Stimulated activated naive B cell treated with anti-CD40 and anti-IgM and Interleukin-4, amounts not matched to agents 10 μg/mL and 1 μg/mL and 100 μg/mL, for 72 hours (primary cell): ENCODE measurements around the gene CFAP54.
A peak's percentile ranks its signal among the peaks of the same experiment; 100 is the strongest.

Source experiments
- ATAC-seq, 2 donors: fragments of 150-1000 bp; cut with Tn5 transposase; replicated peaks; 2 replicates each; pipeline ENCODE4 v1.10.0; 2021; ENCODE audit warnings: moderate library complexity in 1 of 2
- DNase-seq: peaks from one replicate; pipeline ENCODE4 v3.0.0; 2021
- H3K27ac Mint-ChIP-seq: one replicate; pipeline ENCODE4 v1.8.0; 2022; ENCODE audit warnings: mild to moderate bottlenecking, mixed read lengths
- H3K27me3 Mint-ChIP-seq, 2 donors: one replicate each; pipeline ENCODE4 v1.8.0; 2022; ENCODE audit warnings: mixed read lengths in 2 of 2
- H3K36me3 Mint-ChIP-seq, 2 donors: one replicate each; pipeline ENCODE4 v1.8.0; 2022; ENCODE audit warnings: mixed read lengths in 2 of 2, mild to moderate bottlenecking in 1 of 2
- H3K4me1 Mint-ChIP-seq, 2 donors: one replicate each; pipeline ENCODE4 v1.8.0; 2022; ENCODE audit warnings: mixed read lengths in 2 of 2, mild to moderate bottlenecking in 1 of 2
- H3K4me3 Mint-ChIP-seq, 2 donors: one replicate each; pipeline ENCODE4 v1.8.0; 2022; ENCODE audit warnings: mild to moderate bottlenecking in 2 of 2, mixed read lengths in 2 of 2, moderate library complexity in 1 of 2
- H3K9me3 Mint-ChIP-seq, 2 donors: one replicate each; pipeline ENCODE4 v1.8.0; 2022; ENCODE audit warnings: mixed read lengths in 2 of 2, mild to moderate bottlenecking in 1 of 2

Gene CFAP54, protein sequence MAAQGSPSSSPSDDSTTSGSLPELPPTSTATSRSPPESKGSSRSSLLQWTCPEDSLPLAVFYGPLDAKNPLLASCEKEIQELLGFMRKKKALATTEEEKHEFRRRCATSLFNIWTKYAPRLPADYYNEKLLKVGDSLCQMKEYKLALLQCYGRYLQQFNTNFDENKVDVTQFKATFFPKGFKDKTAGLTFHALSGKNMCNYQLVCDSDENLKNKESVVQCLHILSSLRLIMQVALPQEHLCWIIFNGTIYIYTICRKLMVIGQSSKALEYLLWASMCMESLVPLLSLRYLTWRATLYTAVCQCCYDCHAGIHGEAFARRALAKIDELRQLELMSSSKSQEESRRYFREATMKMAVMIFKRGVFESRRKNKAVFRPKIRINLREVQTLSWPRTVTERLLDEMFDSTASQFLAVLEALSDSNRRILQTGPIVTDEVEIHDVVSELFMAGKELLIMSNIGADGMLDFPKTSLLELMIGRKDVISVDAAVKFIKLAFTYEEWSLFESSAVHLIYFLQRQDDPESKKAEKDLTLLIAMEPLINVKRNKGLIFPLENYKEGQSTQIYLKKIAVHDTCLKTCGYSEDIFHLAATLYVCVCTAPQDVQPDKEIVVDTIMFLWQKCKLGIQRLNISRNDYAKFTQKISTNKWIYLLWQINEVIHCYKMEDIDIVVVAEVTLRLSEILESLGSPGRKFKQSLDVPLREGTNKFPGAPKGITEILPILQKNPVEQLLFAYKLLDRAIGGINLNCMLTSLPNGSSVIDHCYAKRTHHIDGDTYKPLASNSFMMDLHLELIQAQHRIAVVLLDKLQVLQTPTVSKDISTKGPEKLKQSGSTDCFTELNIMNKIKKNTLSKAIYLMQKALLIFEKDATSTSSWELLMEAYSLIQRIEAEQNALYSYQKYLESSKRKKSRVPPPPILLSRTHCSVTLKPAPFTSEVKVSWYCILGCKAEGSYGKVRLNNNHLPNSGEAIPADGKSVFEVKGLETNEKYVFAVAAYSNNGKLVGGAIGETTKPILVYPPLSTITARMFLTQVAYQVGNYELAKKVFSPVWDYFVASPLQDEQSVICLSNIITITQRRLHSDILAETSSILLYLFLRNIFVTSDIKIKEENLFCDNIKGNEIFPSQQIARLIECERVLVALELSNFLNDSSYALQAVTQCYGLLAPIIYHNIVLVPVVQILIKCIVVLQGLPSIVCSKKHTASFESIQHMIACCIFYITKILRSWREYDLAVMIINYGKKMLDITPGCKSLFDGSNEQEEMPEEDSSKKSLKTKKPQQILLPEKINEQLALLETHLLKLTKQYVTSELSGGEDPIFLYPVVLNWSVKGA (N-terminal part only)

DNA sequence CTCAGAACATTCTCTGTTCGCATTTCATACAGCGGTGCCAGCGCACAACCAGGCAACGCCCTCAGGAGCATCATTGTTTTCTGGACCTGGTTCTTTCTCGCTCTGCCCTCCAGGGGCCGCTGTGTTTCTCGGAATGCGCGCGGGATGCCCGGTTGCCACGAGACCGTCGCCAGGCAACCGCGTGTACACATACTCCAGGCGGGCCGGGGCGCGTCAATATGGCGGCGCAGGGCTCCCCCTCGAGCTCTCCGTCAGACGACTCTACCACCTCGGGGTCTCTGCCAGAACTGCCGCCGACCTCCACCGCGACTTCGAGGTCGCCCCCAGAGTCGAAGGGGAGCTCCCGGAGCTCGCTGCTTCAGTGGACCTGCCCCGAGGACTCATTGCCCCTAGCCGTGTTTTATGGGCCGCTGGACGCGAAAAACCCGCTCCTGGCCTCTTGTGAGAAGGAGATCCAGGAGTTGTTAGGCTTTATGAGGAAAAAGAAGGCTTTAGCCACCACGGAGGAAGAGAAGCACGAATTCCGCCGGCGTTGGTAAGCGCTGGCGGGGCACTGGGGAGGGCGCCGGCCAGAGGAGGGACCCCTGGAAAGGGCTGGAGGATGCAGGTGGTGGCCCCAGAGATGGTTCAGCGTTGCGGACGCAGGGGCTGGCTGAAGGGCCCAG is at the start of gene CFAP54:
CFAP54 (plus strand) TSS at position 186 of the 665 bp plus-strand sequence; CDS start at position 219, 33 bp downstream.
- DNase-seq (peak; percentile 89), ATAC-seq (peak; percentile 89 to 92)
- Mint-ChIP-seq H3K4me3 (peak within 1 kb of the TSS; percentile 89 to 95), H3K27ac (peak within 1 kb of the TSS; percentile 92), H3K27me3 (peaks cover 4 to 7% of the 10 kb centered on the region in 2 donors), H3K36me3 (no peaks in the 10 kb centered on the region), H3K9me3 (no peaks in the 10 kb centered on the region), H3K4me1 (peaks cover 9 to 27% of the 10 kb centered on the region in 2 donors)

- Mint-ChIP-seq H3K4me1 (peaks cover 9 to 21% of the 10 kb centered on the region in 2 donors), H3K4me3 (no peak overlapping the region)
- no peak for DNase-seq
These were observed 47.6 kb upstream of the CFAP54 start for GRCh38 chr12:96441816-96442215.

GRCh38 chr12:96442906-96443305 is 46.5 kb upstream of the CFAP54 start:
- no peak overlapping the region for H3K27ac Mint-ChIP-seq
- no peak overlapping the region for H3K4me3 Mint-ChIP-seq
- no peaks in the 10 kb centered on the region for H3K36me3 Mint-ChIP-seq
- peaks cover 9 to 21% of the 10 kb centered on the region in 2 donors for H3K4me1 Mint-ChIP-seq
- H3K27me3 Mint-ChIP-seq: no peaks in the 10 kb centered on the region
- peaks cover 0 to 1% of the 10 kb centered on the region in 2 donors for H3K9me3 Mint-ChIP-seq
- no peak for ATAC-seq
- DNase-seq: no peak

More at GRCh38 chr12:96441816-96442215, 47.6 kb upstream of the CFAP54 start:
- Mint-ChIP-seq H3K9me3 (peaks cover 0 to 1% of the 10 kb centered on the region in 2 donors), H3K27me3 (no peaks in the 10 kb centered on the region), H3K36me3 (no peaks in the 10 kb centered on the region), H3K27ac (no peak overlapping the region)
- no peak for ATAC-seq

GRCh38 chr12:96444399-96444798 is 45.0 kb upstream of the CFAP54 start:
- DNase-seq (no peak), ATAC-seq (no peak)
- H3K27ac Mint-ChIP-seq: no peak overlapping the region
- H3K36me3 Mint-ChIP-seq: no peaks in the 10 kb centered on the region
- no peak overlapping the region for H3K4me3 Mint-ChIP-seq
- no peaks in the 10 kb centered on the region for H3K27me3 Mint-ChIP-seq
- peaks cover 9 to 21% of the 10 kb centered on the region in 2 donors for H3K4me1 Mint-ChIP-seq
- peaks cover 0 to 1% of the 10 kb centered on the region in 2 donors for H3K9me3 Mint-ChIP-seq

GRCh38 chr12:96445691-96446583 is 43.4 kb upstream of the CFAP54 start:
- Mint-ChIP-seq H3K27me3 (no peaks in the 10 kb centered on the region), H3K4me3 (peak overlapping the region; percentile 36 to 43), H3K36me3 (peaks cover 0 to 1% of the 10 kb centered on the region in 2 donors), H3K4me1 (peaks cover 10 to 27% of the 10 kb centered on the region in 2 donors), H3K9me3 (peaks cover 0 to 2% of the 10 kb centered on the region in 2 donors), H3K27ac (peak overlapping the region; percentile 84)
- ATAC-seq: peak; percentile 99
- peak; percentile 33 for DNase-seq

DNA sequence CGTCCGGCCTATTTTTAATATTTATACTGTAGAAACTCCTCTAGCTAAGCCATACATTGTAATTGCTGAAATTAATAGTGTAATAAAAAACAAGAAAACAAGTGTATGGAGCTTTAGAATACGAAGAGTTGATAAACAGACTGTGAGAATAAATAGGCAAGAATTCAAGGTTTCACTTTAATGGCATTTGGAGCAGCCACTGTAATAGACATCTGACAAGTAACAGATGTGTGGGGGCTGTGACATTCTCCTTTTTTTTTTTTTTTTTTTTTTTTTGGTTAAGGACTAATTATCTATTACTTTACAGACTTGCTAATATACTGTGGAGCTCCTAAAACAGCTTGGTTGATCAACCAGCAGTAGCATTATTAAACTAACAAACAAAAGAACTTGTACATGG is 42.1 kb upstream of the CFAP54 start:
- H3K4me1 Mint-ChIP-seq: peaks cover 12 to 30% of the 10 kb centered on the region in 2 donors
- H3K9me3 Mint-ChIP-seq: peaks cover 0 to 2% of the 10 kb centered on the region in 2 donors
- H3K27ac Mint-ChIP-seq: no peak overlapping the region
- H3K27me3 Mint-ChIP-seq: no peaks in the 10 kb centered on the region
- peaks cover 0 to 1% of the 10 kb centered on the region in 2 donors for H3K36me3 Mint-ChIP-seq
- no peak overlapping the region for H3K4me3 Mint-ChIP-seq
- ATAC-seq (no peak), DNase-seq (no peak)

DNA sequence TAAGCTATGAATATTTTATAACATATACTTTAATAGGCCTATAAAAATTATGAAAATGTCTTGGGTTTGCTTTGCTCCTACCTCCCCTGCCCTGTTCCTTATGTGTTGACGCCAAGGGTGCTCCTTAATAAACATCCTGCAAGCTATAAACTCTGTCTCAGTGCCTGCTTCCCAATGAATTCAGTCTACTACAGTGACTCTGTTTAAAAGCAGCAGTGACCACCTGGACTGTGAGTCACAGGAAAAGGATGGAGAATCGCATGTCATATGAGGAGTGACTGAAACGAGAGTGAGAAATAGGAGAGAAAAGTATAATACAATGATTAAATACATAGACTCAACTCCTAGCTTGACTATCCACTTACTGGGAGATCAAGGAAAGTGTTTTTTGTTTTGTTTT is 41.1 kb upstream of the CFAP54 start:
- Mint-ChIP-seq H3K4me3 (no peak overlapping the region), H3K36me3 (peaks cover 1 to 4% of the 10 kb centered on the region in 2 donors), H3K4me1 (peaks cover 17 to 30% of the 10 kb centered on the region in 2 donors), H3K27ac (no peak overlapping the region), H3K9me3 (peaks cover 0 to 2% of the 10 kb centered on the region in 2 donors), H3K27me3 (no peaks in the 10 kb centered on the region)
- DNase-seq: no peak
- ATAC-seq: no peak

DNA sequence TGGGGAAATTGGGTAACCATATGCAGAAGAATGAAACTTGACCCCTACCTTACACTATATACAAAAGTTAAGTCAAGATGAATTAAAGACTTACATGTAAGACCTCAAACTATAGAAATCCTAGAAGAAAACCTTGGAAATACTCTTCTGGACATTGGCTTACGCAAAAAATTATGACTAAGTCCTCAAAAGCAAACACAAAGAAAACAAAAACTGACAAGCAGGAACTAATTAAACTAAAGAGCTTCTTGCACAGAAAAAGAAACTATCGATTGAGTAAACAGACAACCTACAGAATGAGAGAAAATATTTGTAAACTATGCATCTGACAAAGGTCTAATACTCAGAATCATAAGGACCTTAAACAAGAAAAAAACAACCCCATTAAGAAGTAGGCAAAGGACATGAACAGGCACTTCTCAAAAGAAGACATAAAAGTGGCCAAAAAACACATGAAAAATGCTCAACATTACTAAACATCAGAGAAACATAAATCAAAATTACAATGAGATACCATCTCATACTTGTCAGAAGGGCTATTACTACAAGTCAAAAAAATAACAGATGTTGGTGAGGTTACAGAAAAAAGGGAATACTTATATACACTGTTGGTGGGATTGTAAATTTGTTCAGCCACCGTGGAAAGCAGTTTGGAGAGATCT is 37.0 kb upstream of the CFAP54 start:
- peak overlapping the region; percentile 21 for H3K27ac Mint-ChIP-seq

GRCh38 chr12:96454396-96454795 is 35.0 kb upstream of the CFAP54 start:
- DNase-seq: no peak
- peaks cover 0 to 7% of the 10 kb centered on the region in 2 donors for H3K9me3 Mint-ChIP-seq
- no peak overlapping the region for H3K27ac Mint-ChIP-seq
- H3K36me3 Mint-ChIP-seq: peaks cover 4% of the 10 kb centered on the region in 2 donors
- H3K4me1 Mint-ChIP-seq: peaks cover 29 to 58% of the 10 kb centered on the region in 2 donors
- no peak for ATAC-seq
- H3K27me3 Mint-ChIP-seq: no peaks in the 10 kb centered on the region
- no peak overlapping the region for H3K4me3 Mint-ChIP-seq

More for the DNA sequence above, 37.0 kb upstream of the CFAP54 start:
- H3K27me3 Mint-ChIP-seq: no peaks in the 10 kb centered on the region
- H3K4me3 Mint-ChIP-seq: no peak overlapping the region
- peaks cover 1 to 4% of the 10 kb centered on the region in 2 donors for H3K36me3 Mint-ChIP-seq
- ATAC-seq (no peak), DNase-seq (no peak)
- H3K4me1 Mint-ChIP-seq: peaks cover 26 to 47% of the 10 kb centered on the region in 2 donors
- peaks cover 0 to 7% of the 10 kb centered on the region in 2 donors for H3K9me3 Mint-ChIP-seq

DNA sequence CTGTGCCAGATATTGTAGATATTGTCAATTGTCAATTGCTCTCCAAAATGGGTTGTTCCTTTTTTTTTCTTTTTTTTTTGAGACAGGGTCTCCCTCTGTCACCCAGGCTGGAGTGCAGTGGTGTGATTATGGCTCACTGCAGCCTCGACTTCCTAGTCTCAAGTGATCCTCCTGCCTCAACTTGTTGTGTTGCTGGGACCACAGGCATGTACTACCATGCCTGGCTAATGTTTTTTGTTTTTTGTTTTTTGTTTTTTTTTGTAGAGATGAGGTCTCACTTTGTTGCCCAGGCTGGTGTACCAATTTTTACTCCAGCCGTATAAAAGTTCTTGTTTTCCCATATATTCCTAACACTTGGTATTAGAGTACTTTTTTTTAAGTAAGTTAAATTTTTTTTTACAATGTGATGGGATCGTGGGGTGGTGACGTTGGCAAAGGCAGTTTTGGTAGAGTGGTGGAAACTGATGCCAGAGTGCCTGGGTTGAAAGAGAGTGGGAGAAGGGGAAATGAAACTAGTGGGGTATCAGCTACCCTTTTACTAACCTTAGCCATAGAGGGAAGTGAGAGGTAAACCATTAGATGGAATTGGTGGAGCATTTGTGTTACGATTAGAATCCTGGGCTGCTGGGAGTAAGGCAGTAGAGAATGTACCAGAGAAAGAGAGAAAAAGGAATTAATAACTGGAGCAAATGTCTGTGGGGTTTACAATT is 33.0 kb upstream of the CFAP54 start:
- H3K27ac Mint-ChIP-seq: peak overlapping the region; percentile 94
- ATAC-seq (peak; percentile 95), DNase-seq (peak; percentile 68)
- H3K9me3 Mint-ChIP-seq: peaks cover 0 to 5% of the 10 kb centered on the region in 2 donors
- peaks cover 24 to 48% of the 10 kb centered on the region in 2 donors for H3K4me1 Mint-ChIP-seq
- no peaks in the 10 kb centered on the region for H3K27me3 Mint-ChIP-seq
- peak overlapping the region; percentile 0 to 26 for H3K4me3 Mint-ChIP-seq
- peaks cover 3 to 4% of the 10 kb centered on the region in 2 donors for H3K36me3 Mint-ChIP-seq

DNA sequence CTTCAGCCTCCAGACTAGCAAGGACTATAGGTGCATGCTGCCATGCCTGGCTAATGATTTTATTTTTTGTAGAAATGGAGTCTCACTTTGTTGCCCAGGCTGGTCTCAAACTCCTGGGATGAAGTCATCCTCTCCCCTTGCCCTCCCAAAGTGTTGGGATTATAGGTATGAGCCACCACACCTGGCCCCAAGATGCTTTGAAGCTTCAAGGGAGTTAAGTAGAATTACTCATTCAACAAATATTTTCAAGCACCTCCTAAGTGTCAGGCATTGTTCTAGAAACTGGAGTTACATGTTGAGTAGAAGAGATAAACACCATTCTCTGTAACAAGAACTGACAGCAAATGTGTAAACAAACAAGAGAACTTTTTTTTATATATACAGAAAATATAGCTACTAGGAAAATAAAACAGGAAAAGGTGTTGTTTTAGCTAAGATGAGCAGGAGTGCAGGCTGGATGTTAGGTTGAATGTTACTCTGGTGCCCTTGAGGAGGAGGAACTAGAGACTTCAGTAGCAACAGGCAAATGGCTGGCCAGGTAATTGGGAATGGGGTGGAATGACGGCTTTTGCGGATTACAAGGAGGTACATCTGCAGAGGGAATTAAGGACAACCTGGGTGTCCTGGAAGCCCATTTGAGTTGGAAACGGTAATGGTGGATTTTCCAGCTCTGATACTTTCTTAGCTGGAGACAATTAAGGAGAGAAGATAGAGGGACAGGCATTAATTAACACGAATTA is 32.0 kb upstream of the CFAP54 start:
- ATAC-seq (no peak), DNase-seq (no peak)
- Mint-ChIP-seq H3K27me3 (no peaks in the 10 kb centered on the region), H3K9me3 (peaks cover 0 to 5% of the 10 kb centered on the region in 2 donors), H3K27ac (peak overlapping the region; percentile 85), H3K36me3 (peaks cover 3% of the 10 kb centered on the region in 2 donors), H3K4me1 (peaks cover 24 to 48% of the 10 kb centered on the region in 2 donors), H3K4me3 (no peak overlapping the region)
